GM19468 (cell line): Measurements from ENCODE around the gene TREH.
"Not testable (repeated sequence)": the region's sequence is repeated elsewhere in the genome, so short reads cannot be mapped to it uniquely, and the experiment has no call there.

Experiments
- ATAC-seq: cut with Tn5 transposase; IDR thresholded peaks from one replicate; pipeline ENCODE4 v1.9.1; 2021; ENCODE audit warnings: mild to moderate bottlenecking, moderate library complexity, moderate number of reproducible peaks; ENCODE audit not compliant: unreplicated experiment; ENCODE audit errors: extremely low read depth

Gene TREH

GRCh38 chr11:118697346-118697745, 17.9 kb upstream of the TREH start:
- no peak for ATAC-seq

GRCh38 chr11:118696673-118697226, 17.3 kb upstream of the TREH start:
- ATAC-seq = no peak

DNA sequence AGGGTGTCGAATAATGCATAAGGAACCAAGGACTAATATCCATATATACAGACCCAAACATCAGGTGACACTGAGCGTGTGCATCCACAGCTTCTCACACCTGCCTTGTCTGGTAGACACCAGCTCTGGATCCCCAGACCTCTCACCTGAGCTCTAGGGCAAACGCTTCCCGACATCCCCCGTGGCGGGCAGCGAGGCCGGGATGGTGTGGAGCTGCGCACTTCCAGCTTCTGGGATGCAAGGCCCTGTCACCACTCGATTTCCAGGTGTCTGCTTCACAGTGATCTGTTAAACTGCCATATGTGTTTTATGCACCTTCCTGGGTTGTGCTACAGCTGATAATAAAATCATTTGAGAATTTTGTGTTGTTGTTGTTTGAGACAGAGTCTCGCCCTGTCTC, 15.3 kb upstream of the TREH start:
- ATAC-seq = no peak

- ATAC-seq = no peak
Measured at GRCh38 chr11:118694185-118694584, 14.7 kb upstream of the TREH start.

DNA sequence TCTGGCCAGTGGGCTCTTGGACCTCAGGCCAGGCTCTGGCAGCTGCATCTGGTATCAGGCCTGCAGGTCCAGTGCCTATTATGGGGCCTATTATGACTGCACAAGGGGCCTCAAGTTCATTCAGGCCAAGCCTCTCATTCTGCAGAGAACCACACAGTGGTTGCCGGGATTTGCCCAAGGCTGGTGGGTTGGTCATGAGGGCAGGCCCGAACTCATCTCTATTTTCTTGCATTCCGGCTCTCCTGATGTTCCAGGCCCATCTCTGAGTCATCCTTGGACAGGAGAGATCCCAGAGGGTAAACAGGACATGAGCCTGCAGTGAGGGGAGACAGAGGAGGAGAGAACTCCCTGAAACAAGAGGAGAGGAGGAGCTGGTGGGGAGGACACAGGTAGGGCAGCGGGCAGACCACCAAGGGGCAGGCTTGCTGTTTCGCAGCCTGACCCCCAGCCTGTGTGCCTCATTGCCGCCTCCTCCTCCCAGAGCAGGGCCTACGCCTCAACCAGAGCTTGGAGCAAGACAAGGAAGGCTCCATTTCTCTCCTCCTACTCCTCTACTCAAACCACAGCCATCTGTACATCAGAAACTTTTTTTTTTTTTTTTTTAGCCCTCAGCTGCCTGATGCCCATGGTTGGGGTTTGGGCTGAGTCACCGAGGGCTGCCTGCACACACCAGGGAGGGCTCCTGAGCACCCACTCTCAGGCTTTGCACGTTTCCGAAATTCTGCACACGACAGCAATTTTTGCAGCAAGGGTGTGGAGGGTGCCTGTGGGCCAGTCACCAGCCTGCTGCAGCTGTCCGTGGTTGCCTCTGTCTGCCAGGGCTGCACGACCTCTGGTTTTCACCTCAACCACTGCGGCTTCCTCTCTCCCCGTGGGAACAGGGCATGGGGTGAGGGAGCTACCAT, 12.7 kb upstream of the TREH start:
- ATAC-seq = no peak

- no peak for ATAC-seq
Measured at GRCh38 chr11:118690553-118691304, 11.3 kb upstream of the TREH start.

DNA sequence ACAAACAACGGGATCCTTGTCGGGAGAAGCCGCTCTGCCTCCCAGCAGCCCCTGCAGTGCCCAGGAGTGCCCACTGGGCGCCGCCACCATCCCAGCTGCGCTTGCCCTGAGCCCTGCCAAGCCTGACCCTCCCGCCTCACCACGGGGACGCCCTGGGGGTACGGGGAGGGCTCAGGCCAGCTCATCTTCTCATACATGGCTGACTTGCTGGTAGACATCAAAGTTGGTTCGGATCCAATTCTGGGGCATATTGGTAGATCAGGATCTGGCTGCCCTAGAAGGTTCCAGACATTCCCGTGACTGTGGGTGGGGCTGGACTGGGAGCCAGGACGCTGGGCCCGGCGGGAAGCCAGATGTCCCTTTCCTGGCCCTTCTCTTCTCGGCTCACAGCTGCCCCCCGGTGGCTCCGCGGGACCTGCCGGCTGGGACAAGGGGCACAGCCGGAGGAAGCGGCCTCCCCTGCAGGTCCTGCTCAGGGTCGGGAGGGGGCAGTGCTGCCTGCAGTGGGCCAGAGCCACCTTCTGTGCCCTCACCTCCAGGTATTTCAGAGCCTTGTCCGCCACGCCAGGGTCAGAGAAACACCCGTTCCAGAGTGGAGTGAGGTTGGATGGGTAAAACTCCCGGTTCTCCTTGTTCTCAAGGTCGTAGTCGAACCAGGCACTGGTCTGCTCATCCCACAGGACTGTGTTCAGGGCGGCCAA, 10.6 kb upstream of the TREH start:
- ATAC-seq = peak; percentile 27

DNA sequence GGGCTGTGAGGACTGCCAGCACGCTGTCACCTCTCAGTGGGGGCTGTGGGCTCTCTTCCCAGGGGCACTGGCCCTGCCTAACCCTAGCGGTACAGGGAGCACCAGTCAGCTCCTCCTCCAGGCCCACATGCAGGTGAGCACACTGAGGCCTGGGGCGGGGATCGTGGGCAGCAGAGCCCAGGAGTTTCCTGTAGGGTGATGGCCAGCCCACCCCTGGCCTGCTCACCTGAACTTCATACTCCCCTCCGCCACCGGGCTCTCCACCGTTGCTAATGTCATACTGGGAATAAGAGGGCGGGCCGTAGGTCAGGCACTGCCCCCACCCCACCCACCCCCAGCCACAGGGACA, 10.0 kb upstream of the TREH start:
- ATAC-seq = no peak

DNA sequence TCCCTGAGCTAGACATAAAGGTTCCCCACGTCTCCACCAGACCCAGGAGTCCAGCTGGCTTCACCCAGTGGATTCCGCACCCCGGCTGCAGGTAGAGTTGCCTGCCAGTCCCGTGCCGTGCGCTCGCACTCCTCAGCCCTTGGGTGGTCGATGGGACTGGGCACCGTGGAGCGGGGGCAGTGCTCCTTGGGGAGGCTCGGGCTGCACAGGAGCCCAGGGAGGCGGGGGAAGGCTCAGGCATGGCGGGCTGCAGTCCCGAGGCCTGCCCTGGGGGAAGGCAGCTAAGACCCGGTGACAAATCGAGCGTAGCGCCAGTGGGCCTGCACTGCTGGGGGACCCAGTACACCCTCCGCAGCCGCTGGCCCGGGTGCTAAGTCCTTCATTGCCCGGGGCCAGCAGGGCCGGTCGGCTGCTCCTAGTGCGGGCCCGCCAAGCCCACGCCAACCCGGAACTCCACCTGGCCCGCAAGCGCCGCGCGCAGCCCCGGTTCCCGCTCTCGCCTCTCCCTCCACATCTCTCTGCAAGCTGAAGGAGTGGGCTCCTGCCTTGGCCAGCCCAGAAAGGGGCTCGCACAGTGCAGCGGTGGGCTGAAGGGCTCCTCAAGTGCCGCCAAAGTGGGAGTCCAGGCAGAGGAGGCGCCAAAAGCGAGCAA, 9.5 kb upstream of the TREH start:
- ATAC-seq = no peak

- ATAC-seq = not testable (repeated sequence)
Measured at GRCh38 chr11:118688339-118688738, 8.9 kb upstream of the TREH start.

DNA sequence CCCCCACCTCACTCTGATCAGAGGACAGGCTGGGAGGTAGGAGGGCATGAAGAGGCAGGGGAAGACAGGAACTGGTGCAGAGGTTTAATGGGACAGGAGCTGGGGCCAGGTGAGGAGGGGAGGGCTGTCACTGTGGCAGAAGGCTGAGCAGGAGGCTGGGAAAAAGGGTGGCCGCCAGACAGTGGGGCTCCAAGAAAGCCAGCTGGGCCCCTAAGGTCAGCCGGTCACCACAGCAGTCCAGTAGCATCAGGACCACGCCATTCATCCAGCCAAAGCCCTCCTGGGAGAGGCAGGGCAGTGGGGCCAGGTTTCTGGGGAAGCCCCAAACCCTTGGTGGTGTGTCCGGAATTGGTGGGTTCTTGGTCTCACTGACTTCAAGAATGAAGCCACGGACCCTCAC, 8.5 kb upstream of the TREH start:
- no peak for ATAC-seq

GRCh38 chr11:118684187-118684586, 4.7 kb upstream of the TREH start:
- no peak for ATAC-seq

DNA sequence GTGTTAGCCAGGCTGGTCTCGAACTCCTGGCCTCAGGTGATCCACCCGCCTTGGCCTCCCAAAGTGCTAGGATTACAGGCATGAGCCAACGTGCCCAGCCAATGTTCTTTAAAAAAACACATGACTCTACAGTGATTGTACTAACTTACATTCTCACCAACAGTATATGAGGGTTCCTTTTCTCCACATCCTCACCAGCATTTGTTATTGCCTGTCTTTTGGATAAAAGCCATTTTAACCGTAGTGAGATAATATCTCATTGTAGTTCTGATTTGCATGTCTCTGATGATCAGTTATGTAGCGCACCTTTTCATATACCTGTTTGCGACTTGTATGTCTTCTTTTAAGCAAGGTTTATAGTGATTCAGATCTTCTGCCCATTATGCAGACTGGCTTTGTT, 3.5 kb upstream of the TREH start:
- not testable (repeated sequence) for ATAC-seq

DNA sequence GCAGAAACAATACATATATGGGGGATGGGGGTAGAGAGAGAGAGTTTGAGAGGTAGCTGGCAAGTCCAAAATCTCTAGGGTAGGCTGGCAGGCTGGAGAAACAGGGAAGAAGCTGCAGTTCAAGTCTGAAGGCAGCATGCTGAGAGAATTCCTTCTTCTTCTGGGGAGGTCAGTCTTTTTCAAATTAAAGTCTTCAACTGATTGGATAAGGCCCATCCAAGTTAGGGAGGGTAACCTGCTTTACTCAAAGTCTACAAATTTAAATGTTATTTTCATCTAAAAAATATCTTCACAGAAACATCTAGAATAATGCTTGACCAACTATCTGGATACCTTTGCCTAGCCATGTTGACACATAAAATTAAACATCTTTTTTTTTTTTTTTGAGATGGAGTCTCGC, 2.9 kb upstream of the TREH start:
- ATAC-seq = no peak

DNA sequence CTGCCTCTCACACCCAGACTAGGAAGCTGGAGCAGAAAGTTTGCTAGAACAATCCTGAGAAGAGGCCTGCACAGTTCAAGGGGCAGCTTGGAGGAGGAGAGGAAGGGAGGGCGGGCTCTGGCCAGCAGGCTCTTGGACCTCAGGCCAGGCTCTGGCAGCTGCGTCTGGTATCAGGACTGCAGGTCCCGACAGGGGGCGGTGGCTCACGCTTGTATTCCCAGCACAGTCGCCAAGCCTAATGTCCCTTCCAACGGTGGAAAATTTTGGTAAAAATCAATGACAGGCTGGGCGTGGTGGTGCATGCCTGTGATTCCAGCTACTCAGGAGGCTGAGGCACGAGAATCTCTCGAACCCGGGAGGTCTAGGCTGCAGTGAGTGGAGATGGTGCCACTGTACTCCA, 542 bp downstream of the TREH start:
- ATAC-seq = not testable (repeated sequence)

DNA sequence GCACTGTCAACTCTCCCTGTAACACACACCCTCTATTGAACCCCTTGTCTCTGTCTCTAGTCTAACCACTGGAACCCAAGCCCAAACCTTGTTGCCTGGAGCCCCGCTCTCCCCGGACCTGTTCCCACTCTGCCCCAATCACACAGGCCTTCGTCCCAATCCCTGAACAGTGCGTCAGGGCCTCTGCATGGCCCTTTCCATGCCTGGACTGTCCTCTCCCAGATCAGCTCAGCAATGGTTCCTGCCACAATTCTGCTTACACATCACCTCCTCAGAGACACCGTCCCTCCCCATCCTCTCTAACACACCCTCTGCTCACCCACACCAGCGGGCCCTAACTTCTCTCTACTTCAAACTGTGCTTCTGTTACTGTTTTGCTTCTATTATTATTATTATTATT, 1.5 kb downstream of the TREH start:
- no peak for ATAC-seq

- no peak for ATAC-seq
Measured at GRCh38 chr11:118674082-118674435, 5.4 kb downstream of the TREH start.

GRCh38 chr11:118673361-118674081, 5.9 kb downstream of the TREH start:
- ATAC-seq = no peak

GRCh38 chr11:118672846-118673245, 6.6 kb downstream of the TREH start:
- ATAC-seq = no peak

DNA sequence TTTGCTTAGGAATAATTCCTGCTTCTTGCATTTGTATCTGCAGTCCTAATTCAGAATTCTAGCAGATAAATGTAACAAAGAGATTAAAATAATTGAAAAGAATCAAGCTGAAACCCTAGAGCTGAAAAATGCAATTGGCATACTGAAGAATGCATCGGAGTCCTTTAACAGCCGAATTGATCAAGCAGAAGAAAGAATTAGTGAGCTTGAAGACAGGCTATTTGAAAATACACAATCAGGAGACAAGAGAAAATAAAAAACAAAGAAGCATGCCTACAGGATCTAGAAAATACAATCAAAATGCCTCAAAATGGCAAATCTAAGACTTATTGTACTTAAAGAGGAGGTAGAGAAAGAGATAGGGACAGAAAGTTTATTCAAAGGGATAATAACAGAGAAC, 8.2 kb downstream of the TREH start:
- ATAC-seq = no peak
